HCT116 (cell line): Measurements from ENCODE around the gene SPRR4. TPM values are rescaled to one million over a fixed set of nuclear protein-coding genes. Genes with fewer than 3 reads are reported as not detected.

Experiments
- ATAC-seq: fragments of 200-7000 bp; cut with Tn5 transposase; 2 replicates; pipeline ENCODE4 v1.9.1; 2020; ENCODE audit warnings: mild to moderate bottlenecking, moderate library complexity
- BruUV-seq: library from RNA; stranded (reverse); fragments of 400-500 nt; replicated peaks from 2 replicates; lab custom pipeline; 2021; lab: Mats Ljungman, UMichigan
- CTCF ChIA-PET: fragments of 300-600 bp; sonication (Branson Sonifier 250); formaldehyde crosslinking; loops from one replicate; lab custom pipeline; 2021; ENCODE audit warnings: antibody characterized with exemption; lab: Charles Lee
- POLR2A ChIA-PET: fragments of 300-600, 350-600 bp; sonication (Branson Sonifier 250); formaldehyde crosslinking; loops from one replicate; lab custom pipeline; 2021; ENCODE audit warnings: antibody characterized with exemption; lab: Charles Lee
- RAD21 ChIA-PET, 2 experiments: fragments of 300-600 bp; sonication (Branson Sonifier 250); formaldehyde crosslinking; loops; one replicate each; lab custom pipeline; 2023; ENCODE audit warnings: low total read pairs in 2 of 2; ENCODE audit not compliant: uncharacterized antibody in 2 of 2, unreplicated experiment in 2 of 2, low non-redundant PET in 1 of 2; lab: Charles Lee
- DNase-seq: peaks from one replicate; pipeline ENCODE4 v3.0.0-alpha.2; 2010; ENCODE audit warnings: low read depth, low spot score
- H2AFZ ChIP-seq: fragments of 200-600 bp; shearing (Covaris generic), sonication (generic); 2 replicates; pipeline ENCODE4 v1.6.1; 2017; ENCODE audit warnings: low read depth, mixed run types, mixed read lengths, antibody characterized with exemption, low read length; ENCODE audit not compliant: poor library complexity, severe bottlenecking
- H3K27ac ChIP-seq: 2 replicates; pipeline ENCODE4 v1.5.1; 2012; ENCODE audit warnings: low read depth, low read length
- H3K27me3 ChIP-seq: fragments of 200-600 bp; sonication (generic); 2 replicates; pipeline ENCODE4 v1.6.1; 2016; ENCODE audit warnings: mixed run types, low read length, mixed read lengths; ENCODE audit not compliant: insufficient read depth
- H3K36me3 ChIP-seq, 2 experiments: fragments of 200-500 bp in 1 of 2; fragments of 200-600 bp in 1 of 2; sonication (Bioruptor generic) in 1 of 2; sonication (generic) in 1 of 2; 2 replicates each; pipeline versions ENCODE4 v1.5.1 to v1.6.1; 2014 to 2016; ENCODE audit warnings: low read length in 2 of 2, inconsistent platforms in 1 of 2, mixed read lengths in 1 of 2, mixed run types in 1 of 2; ENCODE audit not compliant: insufficient read depth in 2 of 2, control insufficient read depth in 1 of 2
- H3K4me1 ChIP-seq, 2 experiments: fragments of 200-600 bp in 1 of 2; sonication (generic) in 1 of 2; 2 replicates each; pipeline versions ENCODE4 v1.5.1 to v1.6.1; 2012 to 2017; ENCODE audit warnings: low read length in 2 of 2, inconsistent platforms in 1 of 2, mild to moderate bottlenecking in 1 of 2, mixed read lengths in 1 of 2, mixed run types in 1 of 2, moderate library complexity in 1 of 2; ENCODE audit not compliant: insufficient read depth in 2 of 2, control insufficient read depth in 1 of 2
- H3K4me2 ChIP-seq: fragments of 200-600 bp; sonication (generic); 2 replicates; pipeline ENCODE4 v1.6.1; 2017; ENCODE audit warnings: mixed run types, low read length, mixed read lengths
- H3K4me3 ChIP-seq, 2 experiments: fragments of 200-600 bp in 1 of 2; sonication (generic) in 1 of 2; replicated peaks in 1 of 2; 2 replicates each; pipeline ENCODE4 v1.5.1; 2011 to 2016; ENCODE audit warnings: low read length in 2 of 2, control low read depth in 1 of 2, low read depth in 1 of 2, mild to moderate bottlenecking in 1 of 2, mixed read lengths in 1 of 2, mixed run types in 1 of 2
- H3K79me2 ChIP-seq: fragments of 200-600 bp; sonication (generic); 2 replicates; pipeline ENCODE4 v1.6.1; 2017; ENCODE audit warnings: mild to moderate bottlenecking, mixed run types, low read length, moderate library complexity, mixed read lengths; ENCODE audit not compliant: insufficient read depth
- H3K9ac ChIP-seq: fragments of 200-600 bp; sonication (generic); 2 replicates; pipeline ENCODE4 v1.6.1; 2016; ENCODE audit warnings: low read length, mixed read lengths
- H3K9me2 ChIP-seq: fragments of 200-600 bp; sonication (generic), shearing (Covaris generic); 2 replicates; pipeline ENCODE4 v1.6.1; 2017; ENCODE audit warnings: mixed run types, mild to moderate bottlenecking, moderate library complexity; ENCODE audit not compliant: insufficient read depth
- H3K9me3 ChIP-seq, 2 experiments: fragments of 200-500 bp in 1 of 2; fragments of 200-600 bp in 1 of 2; sonication (Bioruptor generic) in 1 of 2; sonication (generic) in 1 of 2; 2 replicates each; pipeline ENCODE4 v1.6.1; 2014 to 2017; ENCODE audit warnings: low read length in 2 of 2, mixed read lengths in 2 of 2, inconsistent platforms in 1 of 2, low read depth in 1 of 2, mild to moderate bottlenecking in 1 of 2, mixed run types in 1 of 2, moderate library complexity in 1 of 2; ENCODE audit not compliant: control insufficient read depth in 1 of 2, insufficient read depth in 1 of 2
- H4K20me1 ChIP-seq: fragments of 200-600 bp; sonication (generic), shearing (Covaris generic); 2 replicates; pipeline ENCODE4 v1.6.1; 2017; ENCODE audit warnings: mixed run types, mild to moderate bottlenecking, moderate library complexity; ENCODE audit not compliant: insufficient read depth
- CEBPB ChIP-seq: IDR thresholded peaks from 2 replicates; pipeline ENCODE4 v1.6.1; 2012; ENCODE audit warnings: low read depth
- CTCF ChIP-seq, 3 experiments: fragments of 200-600 bp in 1 of 3; sonication (generic) in 1 of 3; IDR thresholded peaks in 2 of 3; conservative IDR thresholded peaks in 1 of 3; 2 replicates each; pipeline ENCODE4 v1.5.1; 2012 to 2017; ENCODE audit warnings: low read depth in 2 of 3, low read length in 2 of 3, antibody characterized with exemption in 1 of 3, borderline replicate concordance in 1 of 3, control low read depth in 1 of 3, mild to moderate bottlenecking in 1 of 3, mixed read lengths in 1 of 3, mixed run types in 1 of 3, moderate library complexity in 1 of 3; ENCODE audit not compliant: insufficient read depth in 1 of 3
- EZH2phosphoT487 ChIP-seq: fragments of 200-600 bp; IDR thresholded peaks from 2 replicates; pipeline ENCODE4 v1.6.1; 2018; ENCODE audit warnings: antibody characterized with exemption, borderline replicate concordance
- JUND ChIP-seq: IDR thresholded peaks from 2 replicates; pipeline ENCODE4 v1.6.1; 2012
- MAX ChIP-seq: IDR thresholded peaks from 2 replicates; pipeline ENCODE4 v1.6.1; 2012
- POLR2A ChIP-seq: IDR thresholded peaks from 2 replicates; pipeline ENCODE4 v1.7.0; 2011; ENCODE audit warnings: borderline replicate concordance; ENCODE audit not compliant: insufficient read depth, insufficient read length; ENCODE audit errors: extremely low read depth
- REST ChIP-seq: IDR thresholded peaks from 2 replicates; pipeline ENCODE4 v1.6.1; 2012; ENCODE audit warnings: low read depth
- SIN3A ChIP-seq: IDR thresholded peaks from 2 replicates; pipeline ENCODE4 v1.6.1; 2012; ENCODE audit warnings: low read depth
- SP1 ChIP-seq: IDR thresholded peaks from 2 replicates; pipeline ENCODE4 v1.6.1; 2012; ENCODE audit warnings: low read depth
- SRF ChIP-seq: IDR thresholded peaks from 2 replicates; pipeline ENCODE4 v1.6.1; 2012; ENCODE audit warnings: low read depth
- YY1 ChIP-seq: IDR thresholded peaks from 2 replicates; pipeline ENCODE4 v1.6.1; 2011; ENCODE audit warnings: low read length, low read depth, moderate library complexity, mild to moderate bottlenecking; ENCODE audit not compliant: insufficient replicate concordance; ENCODE audit errors: extremely low read depth
- ZBTB33 ChIP-seq: IDR thresholded peaks from 2 replicates; pipeline ENCODE4 v1.6.1; 2011; ENCODE audit warnings: mild to moderate bottlenecking, low read length, moderate library complexity; ENCODE audit not compliant: insufficient replicate concordance; ENCODE audit errors: extremely low read depth
- ZFX ChIP-seq: fragments of 450-650 bp; IDR thresholded peaks from 2 replicates; pipeline ENCODE4 v1.6.1; 2017
- ZNF274 ChIP-seq: fragments of 200-500 bp; sonication (Bioruptor generic); IDR thresholded peaks from 2 replicates; pipeline ENCODE4 v1.6.1; 2014; ENCODE audit warnings: mild to moderate bottlenecking, low read depth, low read length, inconsistent platforms
- intact Hi-C: fragments of 100-400 bp; cut with micrococcal nuclease; formaldehyde crosslinking; loops from 2 replicates; pipeline ENCODE4 v1.10.0; 2022
- total RNA-seq: library from RNA; stranded (reverse); gene quantifications from one replicate; pipeline ENCODE4 v1.2.1, GENCODE V29; 2021; ENCODE audit not compliant: unreplicated experiment

The SPRR4 gene
- total RNA-seq, 1 experiment from 2014 or later = not detected

- BruUV-seq = no TSS peak
- no peak for TF ChIP-seq CEBPB
- no peak for TF ChIP-seq JUND
- no peak for TF ChIP-seq MAX
- no peak for TF ChIP-seq SIN3A
- TF ChIP-seq SP1 = no peak
- no peak for TF ChIP-seq ZNF274
- TF ChIP-seq CTCF (IDR thresholded peaks at IDR 0.05 in 2 of 3, conservative IDR thresholded peaks at IDR 0.05 in 1 of 3; ENCODE audit: borderline replicate concordance in 1 of 3, insufficient read depth in 1 of 3, low read depth in 2 of 3, low read length in 2 of 3) = no peak
- no peak for TF ChIP-seq EZH2phosphoT487
- TF ChIP-seq YY1 = no peak
- no peak for TF ChIP-seq SRF
- TF ChIP-seq REST = no peak
- TF ChIP-seq POLR2A = no peak
- TF ChIP-seq ZFX = no peak
- TF ChIP-seq ZBTB33 = no peak
- TF ChIP-seq, all 23 proteins: peak for 0
- no peaks in the 10 kb centered on the region for H3K9me3 ChIP-seq
- H3K27me3 ChIP-seq = peaks cover 28% of the 10 kb centered on the region; the same call in 1 of the 2 replicates
- RAD21 ChIA-PET = no interaction called here
- H3K9me2 ChIP-seq = no peaks in the 10 kb centered on the region
- H4K20me1 ChIP-seq = no peaks in the 10 kb centered on the region
- intact Hi-C loops = no loop called here
- ATAC-seq (no peak), DNase-seq (no peak)
- POLR2A ChIA-PET = no interaction called here
- H3K79me2 ChIP-seq = no peaks in the 10 kb centered on the region
- no peak overlapping the region for H3K4me3 ChIP-seq
- H3K4me2 ChIP-seq = no peak overlapping the region
- CTCF ChIA-PET = no interaction called here
- no peak overlapping the region for H3K27ac ChIP-seq
- H3K9ac ChIP-seq = no peak overlapping the region
- H2AFZ ChIP-seq = no peak overlapping the region
- no peaks in the 10 kb centered on the region for H3K36me3 ChIP-seq
- peaks cover 0 to 10% of the 10 kb centered on the region in 2 experiments; a peak in 1 of 4 replicates for H3K4me1 ChIP-seq
Measured at GRCh38 chr1:152996633-152997400, 26.4 kb downstream of the SPRR4 start.
